HUES48 (cell line): Measurements from ENCODE around the gene DXO.
A peak's percentile ranks its signal among the peaks of the same experiment; 100 is the strongest.
"Not testable (repeated sequence)": the region's sequence is repeated elsewhere in the genome, so short reads cannot be mapped to it uniquely, and the experiment has no call there.

Experiments
- H3K27ac ChIP-seq: one replicate; pipeline ENCODE4 v1.7.0; 2013; ENCODE audit warnings: low read depth, low read length, inconsistent platforms
- H3K27me3 ChIP-seq: 2 replicates; pipeline ENCODE4 v1.6.1; 2013; ENCODE audit warnings: mild to moderate bottlenecking, low read length; ENCODE audit not compliant: control insufficient read depth, insufficient read depth
- H3K36me3 ChIP-seq: 2 replicates; pipeline ENCODE4 v1.6.1; 2013; ENCODE audit warnings: low read length; ENCODE audit not compliant: control insufficient read depth, insufficient read depth
- H3K4me1 ChIP-seq: 2 replicates; pipeline ENCODE4 v1.6.1; 2013; ENCODE audit warnings: mild to moderate bottlenecking, low read length; ENCODE audit not compliant: control insufficient read depth, insufficient read depth
- H3K4me3 ChIP-seq: 2 replicates; pipeline ENCODE4 v1.5.1; 2013; ENCODE audit warnings: mild to moderate bottlenecking, low read depth, low read length
- H3K9ac ChIP-seq: 2 replicates; pipeline ENCODE4 v1.6.1; 2013; ENCODE audit warnings: mild to moderate bottlenecking, low read depth, low read length, moderate library complexity
- H3K9me3 ChIP-seq: 2 replicates; pipeline ENCODE4 v1.6.1; 2013; ENCODE audit warnings: low read length; ENCODE audit not compliant: control insufficient read depth, insufficient read depth

The DXO gene

DNA sequence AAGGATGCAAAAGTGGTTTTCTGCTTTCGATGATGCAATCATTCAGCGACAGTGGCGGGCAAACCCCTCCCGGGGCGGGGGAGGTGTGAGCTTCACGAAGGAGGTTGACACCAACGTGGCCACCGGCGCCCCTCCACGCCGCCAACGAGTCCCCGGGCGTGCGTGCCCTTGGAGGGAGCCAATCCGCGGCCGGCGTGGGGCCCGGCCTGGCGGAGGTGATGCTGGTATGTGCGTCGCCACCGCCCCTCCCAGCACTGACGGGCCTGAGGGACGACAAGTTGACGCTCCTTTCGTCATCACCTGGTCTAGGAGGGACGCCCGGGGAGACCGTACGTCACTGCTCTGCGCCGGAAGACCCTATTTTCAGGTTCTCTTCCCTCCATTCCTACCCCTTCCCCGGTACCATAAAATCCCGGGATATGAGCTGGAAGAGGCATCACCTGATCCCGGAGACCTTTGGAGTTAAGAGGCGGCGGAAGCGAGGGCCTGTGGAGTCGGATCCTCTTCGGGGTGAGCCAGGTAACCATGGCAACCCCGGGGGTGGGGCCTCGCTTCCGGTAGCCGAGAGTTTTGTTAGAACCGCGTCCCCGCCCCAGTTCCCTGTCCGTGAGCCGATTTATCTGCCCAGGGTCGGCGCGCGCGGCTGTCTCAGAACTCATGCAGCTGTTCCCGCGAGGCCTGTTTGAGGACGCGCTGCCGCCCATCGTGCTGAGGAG lies at the start of gene DXO:
Gene DXO, minus strand, starts transcription at position 146 of the 716 bp plus-strand sequence. CDS start 463 bp downstream, outside the sequence.
- H3K36me3 ChIP-seq = peaks cover 33% of the 10 kb centered on the region
- H3K9ac ChIP-seq = peak within 1 kb of the TSS; percentile 77
- H3K4me3 ChIP-seq = peak within 1 kb of the TSS; percentile 92
- no peaks in the 10 kb centered on the region for H3K4me1 ChIP-seq
- H3K27me3 ChIP-seq = no peaks in the 10 kb centered on the region
- H3K27ac ChIP-seq = peak within 1 kb of the TSS; percentile 99
- no peaks in the 10 kb centered on the region for H3K9me3 ChIP-seq

DNA sequence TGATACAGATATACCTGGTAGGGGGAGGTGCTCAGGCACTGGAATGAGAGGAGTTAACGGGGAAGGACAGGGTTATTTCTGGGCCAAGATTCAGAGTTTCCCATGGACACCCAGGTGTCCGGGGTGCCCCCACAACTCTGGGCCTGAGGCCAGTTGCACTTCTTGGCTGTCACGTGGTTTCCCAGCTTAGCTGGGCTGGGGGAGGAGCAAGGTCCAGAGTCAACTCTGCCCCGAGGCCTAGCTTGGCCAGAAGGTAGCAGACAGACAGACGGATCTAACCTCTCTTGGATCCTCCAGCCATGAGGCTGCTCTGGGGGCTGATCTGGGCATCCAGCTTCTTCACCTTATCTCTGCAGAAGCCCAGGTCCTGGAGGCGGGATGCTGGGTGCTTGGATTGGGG lies 42.6 kb upstream of the DXO start, which contains the start of gene C4B:
Gene C4B, plus strand, starts transcription at position 249 of the 400 bp plus-strand sequence. Its CDS starts 51 bp downstream, at position 300.
- not testable (repeated sequence) for H3K9ac ChIP-seq, H3K4me3 ChIP-seq, H3K36me3 ChIP-seq, H3K9me3 ChIP-seq, H3K27me3 ChIP-seq, H3K27ac ChIP-seq, H3K4me1 ChIP-seq

DNA sequence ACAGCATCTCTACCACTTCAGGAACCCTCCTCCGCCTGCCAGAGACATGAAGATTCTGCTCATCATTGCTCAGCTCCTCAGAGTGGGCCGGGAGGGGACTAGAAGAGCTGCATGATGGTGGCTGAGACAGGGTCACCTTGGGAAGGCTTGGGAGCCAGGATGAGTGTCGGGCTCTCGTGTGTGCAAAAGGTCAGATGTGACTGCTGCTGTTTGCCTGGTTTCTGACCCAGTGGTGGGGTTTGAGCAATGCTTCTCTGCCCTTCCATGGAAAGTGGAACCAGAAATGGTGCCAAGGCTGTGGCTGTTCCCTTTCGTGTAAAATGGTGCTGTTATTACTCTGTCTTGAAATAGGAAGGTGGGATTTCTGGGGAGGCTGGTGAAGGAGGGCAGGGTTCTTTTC lies 41.8 kb upstream of the DXO start:
- H3K9ac ChIP-seq, H3K27ac ChIP-seq, H3K27me3 ChIP-seq, H3K36me3 ChIP-seq, H3K4me1 ChIP-seq, H3K9me3 ChIP-seq, H3K4me3 ChIP-seq: not testable (repeated sequence)

DNA sequence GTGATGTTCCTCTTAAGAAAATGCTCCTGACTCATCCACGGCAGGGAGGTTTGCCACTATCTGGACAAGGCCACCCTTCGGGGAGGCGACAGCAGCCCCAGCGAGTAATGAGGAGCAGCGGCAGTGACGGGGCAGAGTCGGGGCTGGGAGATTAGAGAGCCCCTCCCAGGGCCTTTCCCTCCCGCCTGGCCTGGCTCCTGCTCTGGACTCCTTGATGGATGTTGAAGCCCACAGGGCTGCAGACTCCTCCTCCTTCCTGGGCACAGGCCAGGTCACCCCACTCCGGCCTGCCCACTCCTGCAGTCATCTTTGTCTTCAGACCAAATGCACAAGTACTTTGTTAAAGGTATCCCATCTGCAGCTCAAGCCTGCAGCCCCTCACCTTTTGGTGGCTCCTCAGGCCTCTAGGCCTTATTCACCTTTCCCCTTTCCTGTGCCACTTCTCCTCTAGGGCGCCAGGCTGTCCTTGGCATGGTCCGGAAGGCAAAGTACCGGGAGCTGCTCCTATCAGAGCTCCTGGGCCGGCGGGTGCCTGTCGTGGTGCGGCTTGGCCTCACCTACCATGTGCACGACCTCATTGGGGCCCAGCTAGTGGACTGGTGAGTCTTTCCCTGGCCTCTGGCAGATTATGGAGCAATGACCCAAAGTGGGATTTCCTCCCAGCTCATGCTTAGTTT lies 41.1 kb upstream of the DXO start:
- H3K36me3 ChIP-seq, H3K9ac ChIP-seq, H3K4me3 ChIP-seq, H3K27ac ChIP-seq, H3K9me3 ChIP-seq, H3K27me3 ChIP-seq, H3K4me1 ChIP-seq: not testable (repeated sequence)

DNA sequence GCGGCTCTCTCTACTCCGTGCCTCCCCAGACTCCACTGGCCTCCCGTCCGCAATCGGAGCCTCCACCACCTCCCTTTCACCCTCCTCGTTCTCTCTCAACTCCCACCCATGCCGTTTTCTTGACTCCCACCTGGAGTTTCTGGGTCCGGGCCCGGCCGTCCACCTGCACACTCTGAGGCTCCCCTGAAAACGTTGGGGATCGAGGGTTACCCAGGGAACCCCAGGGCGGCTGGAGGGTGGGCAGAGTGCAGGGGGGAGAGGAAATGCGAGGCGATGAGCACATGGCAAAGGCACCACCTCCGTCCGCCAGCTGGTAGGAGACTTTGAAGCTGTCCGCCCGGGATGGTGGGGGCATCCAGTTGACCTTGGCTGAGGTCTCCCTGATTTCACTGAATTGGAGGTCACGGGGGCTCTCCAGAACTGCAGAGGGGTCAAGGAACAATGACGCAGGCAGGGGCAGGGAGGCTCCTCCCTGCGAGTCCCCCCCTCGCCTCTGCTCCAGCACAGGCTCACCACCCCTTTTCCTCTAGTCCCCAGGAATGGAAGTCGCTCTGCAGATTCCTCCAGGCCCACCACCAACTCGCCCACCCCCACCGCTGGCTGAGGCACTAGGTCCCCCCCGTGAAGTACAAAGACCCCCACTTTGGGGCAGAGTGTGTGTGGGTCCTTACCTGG lies 39.1 kb upstream of the DXO start:
- not testable (repeated sequence) for H3K36me3 ChIP-seq, H3K4me1 ChIP-seq, H3K9me3 ChIP-seq, H3K27me3 ChIP-seq, H3K4me3 ChIP-seq, H3K9ac ChIP-seq, H3K27ac ChIP-seq

DNA sequence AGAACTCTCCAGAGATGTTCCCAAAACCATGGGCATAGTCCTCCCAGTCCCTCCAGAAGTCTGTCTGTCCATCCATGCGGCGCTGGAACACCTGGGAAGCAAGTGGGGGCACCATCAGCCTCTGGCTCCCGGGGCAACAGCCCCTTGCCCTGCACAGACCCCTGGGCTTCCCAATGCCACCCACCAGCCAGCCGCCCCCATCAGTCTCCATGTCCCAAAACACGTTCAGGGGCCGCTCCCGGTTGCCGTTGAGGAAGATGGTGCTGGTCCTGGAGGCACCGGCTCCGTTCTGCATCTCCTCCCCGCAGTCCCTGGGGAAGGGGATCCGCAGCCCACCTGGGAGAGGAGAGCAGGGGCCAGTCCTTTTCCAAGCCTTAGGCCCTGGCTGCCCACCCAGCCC lies 37.6 kb upstream of the DXO start:
- H3K4me1 ChIP-seq, H3K9me3 ChIP-seq, H3K9ac ChIP-seq, H3K4me3 ChIP-seq, H3K27me3 ChIP-seq, H3K36me3 ChIP-seq, H3K27ac ChIP-seq: not testable (repeated sequence)

DNA sequence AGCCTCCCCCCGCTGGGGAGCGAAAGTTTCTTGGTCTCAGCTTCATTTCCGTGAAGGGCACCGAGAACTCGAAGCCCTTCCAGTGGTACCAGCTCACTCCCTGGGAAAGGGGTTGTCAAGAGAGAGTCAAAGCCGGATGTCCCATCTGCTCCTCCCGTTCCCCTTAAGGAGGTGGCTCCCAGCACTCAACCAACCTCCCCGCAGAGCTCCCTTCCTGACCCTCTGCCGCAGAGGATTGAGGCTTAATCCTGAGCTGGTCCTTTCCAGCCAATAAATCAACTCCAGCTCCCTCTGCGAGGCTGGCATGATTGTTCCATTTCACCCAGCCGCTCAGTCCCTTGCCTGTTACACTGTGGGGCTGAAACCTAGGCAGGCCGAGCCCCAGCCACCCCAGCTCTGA lies 36.7 kb upstream of the DXO start:
- not testable (repeated sequence) for H3K36me3 ChIP-seq, H3K9me3 ChIP-seq, H3K4me1 ChIP-seq, H3K4me3 ChIP-seq, H3K9ac ChIP-seq, H3K27me3 ChIP-seq, H3K27ac ChIP-seq

DNA sequence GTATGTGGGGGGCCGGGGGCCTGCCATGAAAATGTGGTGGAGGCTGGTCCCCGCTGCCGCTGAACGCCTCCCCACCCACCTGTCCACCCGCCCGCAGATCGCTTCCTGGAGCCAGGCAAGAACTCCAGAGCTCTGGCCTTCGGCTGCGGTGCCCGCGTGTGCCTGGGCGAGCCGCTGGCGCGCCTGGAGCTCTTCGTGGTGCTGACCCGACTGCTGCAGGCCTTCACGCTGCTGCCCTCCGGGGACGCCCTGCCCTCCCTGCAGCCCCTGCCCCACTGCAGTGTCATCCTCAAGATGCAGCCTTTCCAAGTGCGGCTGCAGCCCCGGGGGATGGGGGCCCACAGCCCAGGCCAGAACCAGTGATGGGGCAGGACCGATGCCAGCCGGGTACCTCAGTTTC lies 36.1 kb upstream of the DXO start:
- not testable (repeated sequence) for H3K36me3 ChIP-seq, H3K4me3 ChIP-seq, H3K9me3 ChIP-seq, H3K27me3 ChIP-seq, H3K4me1 ChIP-seq, H3K27ac ChIP-seq, H3K9ac ChIP-seq

DNA sequence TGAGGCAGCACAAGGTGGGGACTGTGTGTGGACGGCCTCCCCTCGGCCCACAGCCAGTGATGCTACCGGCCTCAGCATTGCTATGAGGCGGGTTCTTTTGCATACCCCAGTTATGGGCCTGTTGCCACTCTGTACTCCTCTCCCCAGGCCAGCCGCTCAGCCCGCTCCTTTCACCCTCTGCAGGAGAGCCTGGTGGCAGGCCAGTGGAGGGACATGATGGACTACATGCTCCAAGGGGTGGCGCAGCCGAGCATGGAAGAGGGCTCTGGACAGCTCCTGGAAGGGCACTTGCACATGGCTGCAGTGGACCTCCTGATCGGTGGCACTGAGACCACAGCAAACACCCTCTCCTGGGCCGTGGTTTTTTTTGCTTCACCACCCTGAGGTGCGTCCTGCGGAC lies 35.1 kb upstream of the DXO start:
- not testable (repeated sequence) for H3K36me3 ChIP-seq, H3K27me3 ChIP-seq, H3K27ac ChIP-seq, H3K4me1 ChIP-seq, H3K9me3 ChIP-seq, H3K4me3 ChIP-seq, H3K9ac ChIP-seq

DNA sequence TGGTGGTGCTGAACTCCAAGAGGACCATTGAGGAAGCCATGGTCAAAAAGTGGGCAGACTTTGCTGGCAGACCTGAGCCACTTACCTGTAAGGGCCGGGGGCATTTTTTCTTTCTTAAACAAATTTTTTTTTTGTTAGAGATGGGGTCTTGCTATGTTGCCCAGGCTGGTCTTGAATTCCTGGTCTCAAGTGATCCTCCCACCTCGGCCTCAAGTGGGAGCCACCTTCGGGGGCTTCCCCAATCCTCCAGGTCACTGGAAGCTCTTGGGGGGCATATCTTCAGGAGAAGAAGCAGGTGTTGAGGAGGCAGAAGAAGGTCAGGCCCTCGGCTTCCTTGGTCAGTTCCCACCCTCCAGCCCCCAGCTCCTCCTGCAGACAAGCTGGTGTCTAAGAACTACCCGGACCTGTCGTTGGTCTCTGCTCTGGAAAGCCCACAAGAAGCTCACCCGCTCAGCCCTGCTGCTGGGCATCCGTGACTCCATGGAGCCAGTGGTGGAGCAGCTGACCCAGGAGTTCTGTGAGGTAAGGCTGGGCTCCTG lies 34.1 kb upstream of the DXO start:
- H3K27me3 ChIP-seq, H3K4me3 ChIP-seq, H3K9me3 ChIP-seq, H3K27ac ChIP-seq, H3K9ac ChIP-seq, H3K4me1 ChIP-seq, H3K36me3 ChIP-seq: not testable (repeated sequence)

DNA sequence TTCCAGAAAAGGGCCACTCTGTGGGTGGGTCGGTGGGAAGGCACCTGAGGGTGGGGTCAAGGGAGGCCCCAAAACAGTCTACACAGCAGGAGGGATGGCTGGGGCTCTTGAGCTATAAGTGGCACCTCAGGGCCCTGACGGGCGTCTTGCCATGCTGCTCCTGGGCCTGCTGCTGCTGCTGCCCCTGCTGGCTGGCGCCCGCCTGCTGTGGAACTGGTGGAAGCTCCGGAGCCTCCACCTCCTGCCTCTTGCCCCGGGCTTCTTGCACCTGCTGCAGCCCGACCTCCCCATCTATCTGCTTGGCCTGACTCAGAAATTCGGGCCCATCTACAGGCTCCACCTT lies 33.6 kb upstream of the DXO start:
- H3K27me3 ChIP-seq, H3K4me1 ChIP-seq, H3K36me3 ChIP-seq, H3K27ac ChIP-seq, H3K9ac ChIP-seq, H3K4me3 ChIP-seq, H3K9me3 ChIP-seq: not testable (repeated sequence)
